Heart left ventricle (tissue), 16 donors: Measurements from ENCODE around the gene HUNK. TPM values are rescaled to one million over a fixed set of nuclear protein-coding genes. Genes with fewer than 3 reads are reported as not detected.

Experiments
- ATAC-seq, 4 donors: fragments of 200-7000 bp; cut with Tn5 transposase; one replicate each; pipeline ENCODE4 v1.9.1; 2020 to 2022; ENCODE audit warnings: moderate library complexity in 4 of 4, mild to moderate bottlenecking in 3 of 4, moderate number of reproducible peaks in 1 of 4
- DNase-seq, 5 donors: peaks; one replicate each; pipeline ENCODE4 v3.0.0-alpha.2; 2020
- H3K27ac ChIP-seq, 12 donors: fragments of 200-600 bp; sonication (generic) in 4 of 12; one replicate each; pipeline versions ENCODE4 v1.5.0 to v1.8.0; 2016 to 2022; ENCODE audit warnings: mild to moderate bottlenecking in 2 of 12
- H3K27me3 ChIP-seq, 9 donors: fragments of 200-600 bp; sonication (generic) in 2 of 9; one replicate each; pipeline versions ENCODE4 v1.5.1 to v1.8.0; 2016 to 2022; ENCODE audit warnings: mild to moderate bottlenecking in 3 of 9
- H3K36me3 ChIP-seq, 9 donors: fragments of 200-600 bp; sonication (generic) in 2 of 9; one replicate each; pipeline versions ENCODE4 v1.5.0 to v1.8.0; 2018 to 2022; ENCODE audit warnings: mild to moderate bottlenecking in 2 of 9
- H3K4me1 ChIP-seq, 12 donors: fragments of 200-600 bp; sonication (generic) in 4 of 12; one replicate each; pipeline versions ENCODE4 v1.5.0 to v1.8.0; 2016 to 2022; ENCODE audit warnings: mild to moderate bottlenecking in 3 of 12
- H3K4me3 ChIP-seq, 12 donors: fragments of 200-600 bp; sonication (generic) in 4 of 12; one replicate each; pipeline versions ENCODE4 v1.5.0 to v1.8.0; 2017 to 2022; ENCODE audit warnings: mild to moderate bottlenecking in 9 of 12, moderate library complexity in 4 of 12
- H3K9me3 ChIP-seq, 12 donors: fragments of 200-600 bp; sonication (generic) in 4 of 12; one replicate each; pipeline versions ENCODE4 v1.5.0 to v1.8.0; 2016 to 2022; ENCODE audit warnings: mild to moderate bottlenecking in 1 of 12
- POLR2A ChIP-seq, 2 donors: fragments of 450-650 bp; IDR thresholded peaks; one replicate each; pipeline ENCODE4 v1.6.1; 2017; ENCODE audit warnings: antibody characterized with exemption in 2 of 2, mild to moderate bottlenecking in 2 of 2, moderate library complexity in 2 of 2
- WGBS, 4 donors: extraction: QIAGEN DNeasy Blood & Tissue Kit in 2 of 4; methylation state at CpG; one replicate each; pipeline versions ENCODE4 v1.1.5 to v1.1.7; 2013 to 2018; 5-methylcytosine and 5-hydroxymethylcytosine counted together
- intact Hi-C, 10 donors: fragments of 100-400 bp; cut with DNase I; formaldehyde crosslinking; loops; one replicate each; pipeline versions ENCODE4 v1.11.1 to v1.14.2; 2022
- polyA plus RNA-seq, 2 donors: library from polyadenylated mRNA; stranded (reverse); fragments of 200-250 nt; gene quantifications; one replicate each; pipeline ENCODE4 v1.2.3, GENCODE V29; 2013
- total RNA-seq, 9 donors: library from RNA; depleted of rRNA in 2 of 9; stranded (reverse); fragments of >200 nt in 2 of 9; fragmentation: NEBNext Ultra II Directional in 3 of 9; extraction: Animal tissue kit (Norgen Biotek cat#: 25700) in 3 of 9; gene quantifications; one replicate each; pipeline versions ENCODE4 v1.1.0 to v1.2.4, GENCODE V29; 2016 to 2023
- TF ChIP-seq, protein P1 (sequence below), 12 donors: fragments of 200-600 bp; sonication (generic) in 4 of 12; IDR thresholded peaks; one replicate each; pipeline versions ENCODE4 v1.5.0 to v1.8.0; 2018 to 2022; ENCODE audit warnings: antibody characterized with exemption in 12 of 12, mild to moderate bottlenecking in 5 of 12
- donor health status: ischemic (EF 13 %, LVEDD 7.1; RV severe dilation, severe dysfunction).
- donor health status: healthy with polysubstance abuse.
- donor health status: DM: no; HTN: yes; CAD: no.
- donor health status: DM: no; HTN: no; CAD: no.
- donor health status: ischemic (EF 25% LVEDD 6.9; RV normal size, moderate dysfunction).
- donor health status: ischemic (EF 25% LVEDD 5.7; RV mildly dilated, moderate dysfunction).
- donor health status: healthy.
- donor health status: DM: yes; HTN: yes; CAD: no.
- donor health status: ischemic (EF 35%, LVEDD 5.7; RV mildly dilated, moderate dysfunction).
- donor health status: nonischemic (EF 11% LVEDD 7.7; RV severe dilation, severe dysfunction).
- donor health status: DM: yes; HTN: yes; CAD: no.
- donor health status: PGD.
- donor health status: ischemic (EF 29% LVEDD 5.4; RV normal size, mild dysfunction).
- donor health status: nonischemic (EF 23%, LVEDD 6.1; RV moderate dilation, normal function).

The HUNK gene
- total and polyA plus RNA-seq, 11 donors: 0.02 to 1.4 (median 0.22) TPM

GRCh38 chr21:31895077-31895835 is 22.4 kb downstream of the HUNK start:
- TF ChIP-seq, protein P1, sequence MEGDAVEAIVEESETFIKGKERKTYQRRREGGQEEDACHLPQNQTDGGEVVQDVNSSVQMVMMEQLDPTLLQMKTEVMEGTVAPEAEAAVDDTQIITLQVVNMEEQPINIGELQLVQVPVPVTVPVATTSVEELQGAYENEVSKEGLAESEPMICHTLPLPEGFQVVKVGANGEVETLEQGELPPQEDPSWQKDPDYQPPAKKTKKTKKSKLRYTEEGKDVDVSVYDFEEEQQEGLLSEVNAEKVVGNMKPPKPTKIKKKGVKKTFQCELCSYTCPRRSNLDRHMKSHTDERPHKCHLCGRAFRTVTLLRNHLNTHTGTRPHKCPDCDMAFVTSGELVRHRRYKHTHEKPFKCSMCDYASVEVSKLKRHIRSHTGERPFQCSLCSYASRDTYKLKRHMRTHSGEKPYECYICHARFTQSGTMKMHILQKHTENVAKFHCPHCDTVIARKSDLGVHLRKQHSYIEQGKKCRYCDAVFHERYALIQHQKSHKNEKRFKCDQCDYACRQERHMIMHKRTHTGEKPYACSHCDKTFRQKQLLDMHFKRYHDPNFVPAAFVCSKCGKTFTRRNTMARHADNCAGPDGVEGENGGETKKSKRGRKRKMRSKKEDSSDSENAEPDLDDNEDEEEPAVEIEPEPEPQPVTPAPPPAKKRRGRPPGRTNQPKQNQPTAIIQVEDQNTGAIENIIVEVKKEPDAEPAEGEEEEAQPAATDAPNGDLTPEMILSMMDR (IDR thresholded peaks at IDR 0.05): no peak
- WGBS, 4 donors: 71 to 91% (median 81%) methylated on average over 6 of the region's 6 CpGs
- no peaks in the 10 kb centered on the region for H3K4me1 ChIP-seq
- no peaks in the 10 kb centered on the region for H3K9me3 ChIP-seq
- intact Hi-C loops: no loop called here
- H3K36me3 ChIP-seq: no peaks in the 10 kb centered on the region
- H3K4me3 ChIP-seq: no peak overlapping the region
- DNase-seq (no peak), ATAC-seq (no peak)
- no peak overlapping the region for H3K27ac ChIP-seq
- H3K27me3 ChIP-seq: peaks cover 0 to 3% (median 0%) of the 10 kb centered on the region in 9 donors

DNA sequence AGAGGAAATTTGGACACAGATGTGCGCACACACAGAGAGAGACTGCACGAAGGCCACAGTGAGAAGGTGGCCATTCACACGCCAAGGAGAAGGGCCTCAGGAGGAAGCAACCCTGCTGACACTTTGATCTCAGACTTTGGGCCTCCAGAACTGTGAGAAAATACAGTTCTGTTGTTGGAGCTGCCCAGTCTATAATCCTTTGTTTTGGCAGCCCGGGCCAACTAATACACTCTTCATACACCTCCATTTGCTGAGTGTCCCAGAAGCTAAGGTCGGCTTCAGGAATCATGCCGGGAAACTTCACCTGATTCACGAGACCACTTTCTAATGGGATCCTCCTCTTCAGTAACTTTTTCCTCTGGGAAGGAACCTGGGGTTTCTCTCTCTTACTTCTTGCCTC is 23.2 kb downstream of the HUNK start:
- TF ChIP-seq, protein P1 (IDR thresholded peaks at IDR 0.05): no peak
- TF ChIP-seq POLR2A (IDR thresholded peaks at IDR 0.05): no peak
- Histone ChIP-seq H3K4me3 (no peak overlapping the region), H3K9me3 (no peaks in the 10 kb centered on the region), H3K4me1 (no peaks in the 10 kb centered on the region), H3K27me3 (peaks cover 0 to 3% (median 0%) of the 10 kb centered on the region in 9 donors), H3K27ac (no peak overlapping the region), H3K36me3 (no peaks in the 10 kb centered on the region)
- WGBS, 4 donors: 79 to 95% (median 82%) methylated on average over 7 of the region's 7 CpGs
- intact Hi-C loops: no loop called here
- no peak for ATAC-seq
- no peak for DNase-seq

DNA sequence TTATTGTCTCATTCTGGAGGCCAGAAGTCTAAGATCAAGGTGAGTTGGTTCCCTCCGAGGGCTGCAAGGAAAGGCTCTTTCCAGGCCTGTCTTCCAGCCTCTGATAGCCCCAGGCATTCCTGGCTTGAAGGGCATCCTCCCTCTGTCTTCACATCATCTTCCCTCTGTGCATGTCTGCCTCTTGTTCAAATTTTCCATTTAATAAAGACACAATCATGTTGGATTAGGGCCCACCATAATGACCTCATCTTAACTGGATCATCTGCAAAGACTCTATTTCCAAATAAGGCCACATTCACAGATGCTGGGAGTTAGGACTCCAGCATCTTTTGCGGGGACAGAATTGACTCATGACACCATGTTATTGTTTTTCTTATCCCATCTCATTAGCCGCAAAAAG is 24.5 kb downstream of the HUNK start:
- Histone ChIP-seq H3K4me3 (no peak overlapping the region), H3K27me3 (peaks cover 0 to 3% (median 0%) of the 10 kb centered on the region in 9 donors), H3K27ac (no peak overlapping the region), H3K4me1 (no peaks in the 10 kb centered on the region), H3K36me3 (no peaks in the 10 kb centered on the region), H3K9me3 (no peaks in the 10 kb centered on the region)
- ATAC-seq (no peak), DNase-seq (no peak)
- 78 to 87% (median 85%) methylated on average over 3 of the region's 3 CpGs for WGBS, 4 donors
- no peak for TF ChIP-seq POLR2A (IDR thresholded peaks at IDR 0.05)
- TF ChIP-seq, protein P1 (IDR thresholded peaks at IDR 0.05): no peak
- intact Hi-C loops: no loop called here

DNA sequence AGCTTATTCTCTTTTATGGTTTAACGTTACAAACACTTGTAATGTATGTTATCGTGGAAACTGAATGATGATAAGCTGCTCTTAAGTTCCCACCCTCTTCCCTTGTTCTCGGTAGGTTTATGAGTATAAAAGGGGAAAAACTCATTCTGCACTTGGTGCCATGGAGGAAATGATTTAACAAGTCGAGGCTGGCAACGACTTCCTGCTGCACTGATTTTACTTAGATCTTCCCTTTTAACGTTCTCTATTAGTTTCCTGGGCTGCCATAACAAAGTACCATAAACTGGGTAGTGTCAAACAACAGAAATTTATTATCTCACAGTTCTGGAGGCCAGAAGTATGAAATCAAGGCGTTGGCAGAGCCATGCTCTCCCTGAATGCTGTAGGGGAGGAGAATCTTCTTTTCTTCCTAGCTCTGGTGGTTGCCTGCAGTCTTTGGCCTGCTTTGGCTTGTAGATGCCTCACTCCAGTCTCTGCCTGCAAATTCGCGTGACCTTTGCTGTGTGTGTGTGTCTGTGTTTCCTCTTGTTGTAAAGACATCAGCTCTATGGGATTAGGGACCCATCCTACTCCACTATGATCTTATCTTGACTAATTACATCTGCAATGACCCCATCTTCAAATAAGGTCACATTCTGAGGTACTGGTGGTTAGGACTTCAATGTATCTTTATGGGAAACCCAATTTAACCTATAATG is 26.3 kb downstream of the HUNK start:
- no peaks in the 10 kb centered on the region for H3K4me1 ChIP-seq
- no peak overlapping the region for H3K27ac ChIP-seq
- no peak overlapping the region for H3K4me3 ChIP-seq
- H3K27me3 ChIP-seq: no peaks in the 10 kb centered on the region
- 54 to 65% (median 62%) methylated on average over 9 of the region's 9 CpGs for WGBS, 4 donors
- no peak for TF ChIP-seq POLR2A (IDR thresholded peaks at IDR 0.05)
- TF ChIP-seq, protein P1 (IDR thresholded peaks at IDR 0.05): no peak
- H3K36me3 ChIP-seq: no peaks in the 10 kb centered on the region
- intact Hi-C loops: no loop called here
- DNase-seq: no peak
- no peaks in the 10 kb centered on the region for H3K9me3 ChIP-seq
- no peak for ATAC-seq
